Keratinocyte (primary cell): ENCODE measurements around the gene ZNF333. TPM values are rescaled to one million over a fixed set of nuclear protein-coding genes. Genes with fewer than 3 reads are reported as not detected.

Experiments
- DNase-seq: peaks from one replicate; pipeline ENCODE4 v3.0.0-alpha.2; 2011; ENCODE audit warnings: low read depth, missing footprints, low spot score
- FAIRE-seq: peaks from 2 replicates; lab custom pipeline; 2011; peaks lifted over from hg19 to GRCh38; lab: Jason Lieb, UNC
- H2AFZ ChIP-seq: 2 replicates; pipeline ENCODE4 v1.6.0; 2012; ENCODE audit warnings: low read length, control low read depth, inconsistent platforms; ENCODE audit not compliant: control insufficient read depth
- H3K27ac ChIP-seq: 2 replicates; pipeline ENCODE4 v1.5.1; 2011; ENCODE audit warnings: low read length; ENCODE audit not compliant: control insufficient read depth, insufficient read depth
- H3K27me3 ChIP-seq: 3 replicates; pipeline ENCODE4 v1.6.0; 2011; ENCODE audit warnings: low read length; ENCODE audit not compliant: control insufficient read depth, insufficient read depth; ENCODE audit errors: extremely low read depth
- H3K36me3 ChIP-seq, 2 experiments: 2 replicates in 1 of 2; 3 replicates in 1 of 2; pipeline ENCODE4 v1.5.1; 2011; ENCODE audit warnings: low read length in 2 of 2, mild to moderate bottlenecking in 1 of 2; ENCODE audit not compliant: control insufficient read depth in 2 of 2, insufficient read depth in 2 of 2; ENCODE audit errors: extremely low read depth in 1 of 2
- H3K4me1 ChIP-seq: 3 replicates; pipeline ENCODE4 v1.5.1; 2011; ENCODE audit warnings: low read length; ENCODE audit not compliant: control insufficient read depth, insufficient read depth; ENCODE audit errors: extremely low read depth
- H3K4me2 ChIP-seq: 3 replicates; pipeline ENCODE4 v1.6.0; 2011; ENCODE audit warnings: low read depth, low read length; ENCODE audit not compliant: control insufficient read depth, insufficient read depth; ENCODE audit errors: extremely low read depth
- H3K4me3 ChIP-seq, 3 experiments: fragments of 200-600 bp in 1 of 3; sonication (generic) in 1 of 3; 2 replicates in 2 of 3; 3 replicates in 1 of 3; pipeline ENCODE4 v1.5.1; 2011 to 2016; ENCODE audit warnings: low read length in 3 of 3, mild to moderate bottlenecking in 3 of 3, control low read depth in 2 of 3, inconsistent platforms in 1 of 3, low read depth in 1 of 3, mixed read lengths in 1 of 3, mixed run types in 1 of 3, moderate library complexity in 1 of 3; ENCODE audit not compliant: control insufficient read depth in 2 of 3, insufficient read depth in 2 of 3; ENCODE audit errors: extremely low read depth in 1 of 3
- H3K79me2 ChIP-seq: 2 replicates; pipeline ENCODE4 v1.6.0; 2012; ENCODE audit warnings: low read length; ENCODE audit not compliant: control insufficient read depth, insufficient read depth
- H3K9ac ChIP-seq: 3 replicates; pipeline ENCODE4 v1.6.0; 2011; ENCODE audit warnings: low read length; ENCODE audit not compliant: control insufficient read depth, insufficient read depth; ENCODE audit errors: extremely low read depth
- H3K9me1 ChIP-seq: 3 replicates; pipeline ENCODE4 v1.6.0; 2011; ENCODE audit warnings: low read length; ENCODE audit not compliant: control insufficient read depth, insufficient read depth; ENCODE audit errors: extremely low read depth
- H3K9me3 ChIP-seq: 2 replicates; pipeline ENCODE4 v1.5.1; 2012; ENCODE audit warnings: low read depth, low read length; ENCODE audit not compliant: control insufficient read depth
- H4K20me1 ChIP-seq: 3 replicates; pipeline ENCODE4 v1.6.0; 2011; ENCODE audit warnings: low read length; ENCODE audit not compliant: control insufficient read depth, insufficient read depth; ENCODE audit errors: extremely low read depth
- CTCF ChIP-seq, 3 experiments: IDR thresholded peaks in 1 of 3; conservative IDR thresholded peaks in 1 of 3; optimal IDR thresholded peaks in 1 of 3; 2 replicates in 2 of 3; 3 replicates in 1 of 3; pipeline versions ENCODE3 to v1.5.1; 2011; ENCODE audit warnings: low read length in 3 of 3, mild to moderate bottlenecking in 3 of 3, moderate library complexity in 2 of 3, control low read depth in 1 of 3, inconsistent platforms in 1 of 3; ENCODE audit not compliant: insufficient read depth in 2 of 3; ENCODE audit errors: extremely low read depth in 1 of 3
- EZH2 ChIP-seq: IDR thresholded peaks from one replicate; pipeline ENCODE4 v1.6.1; 2012; ENCODE audit warnings: inconsistent platforms, mild to moderate bottlenecking, low read length, moderate library complexity
- dilution Hi-C: fragments of 300-500 bp; cut with MboI; formaldehyde crosslinking; loops from one replicate; pipeline ENCODE4 v1.7.0; 2020; ENCODE audit warnings: low sequenced_read_pairs; ENCODE audit not compliant: extremely low pct_ligation_motif_present
- polyA minus RNA-seq, 3 experiments: library from RNA; depleted of rRNA, polyadenylated mRNA; stranded (reverse); fragments of >200 nt; gene quantifications; 1 replicate in 1 of 3; 2 replicates in 1 of 3; 3 replicates in 1 of 3; pipeline ENCODE4 v1.2.3, GENCODE V29; 2011
- polyA plus RNA-seq, 5 experiments: library from polyadenylated mRNA; depleted of rRNA in 3 of 5; stranded (reverse) in 3 of 5; stranded (forward) in 1 of 5; unstranded in 1 of 5; fragments of >200 nt; gene quantifications; 1 replicate in 1 of 5; 2 replicates in 3 of 5; 3 replicates in 1 of 5; pipeline versions ENCODE4 v1.2.1 to v1.2.3, GENCODE V29; 2011 to 2012; ENCODE audit warnings: missing spikeins in 2 of 5, low read depth in 1 of 5, low replicate concordance in 1 of 5

ZNF333 gene
- polyA plus RNA-seq (2.1 to 4.2 TPM (median 3.6 TPM) in 3 replicates), polyA minus RNA-seq (1.7 to 3.8 TPM (median 3.1 TPM) in 3 replicates)
- polyA plus RNA-seq (2011; ENCODE audit: low read depth): 2.2 TPM
- 1.2 and 1.5 TPM in 2 replicates for polyA plus RNA-seq (2011; cell fraction: cytosol; rRNA removed)
- 8.0 and 9.5 TPM in 2 replicates for polyA plus RNA-seq (2011; cell fraction: nucleus; rRNA removed)
- 1.9 and 3.8 TPM in 2 replicates for polyA plus RNA-seq (2012; ENCODE audit: low replicate concordance)
- polyA minus RNA-seq (2011; cell fraction: cytosol; rRNA and poly(A)+ RNA removed): 1.5 TPM
- 3.5 and 4.4 TPM in 2 replicates for polyA minus RNA-seq (2011; cell fraction: nucleus; rRNA and poly(A)+ RNA removed)

- H3K36me3 ChIP-seq: no peaks in the 10 kb centered on the region
- peak within 1 kb of the TSS; percentile 84 for H3K27ac ChIP-seq
- TF ChIP-seq CTCF (optimal IDR thresholded peaks at IDR 0.05 in 1 of 3, IDR thresholded peaks at IDR 0.05 in 1 of 3, conservative IDR thresholded peaks at IDR 0.05 in 1 of 3; ENCODE audit: extremely low read depth in 1 of 3, insufficient read depth in 2 of 3, low read length in 3 of 3) (no peak), EZH2 (no peak)
- no peaks in the 10 kb centered on the region for H3K9me1 ChIP-seq
- H3K4me1 ChIP-seq: peaks cover 2% of the 10 kb centered on the region
- no peaks in the 10 kb centered on the region for H4K20me1 ChIP-seq
- H3K4me3 ChIP-seq: peak within 1 kb of the TSS; percentile 72 to 82 (median 72)
- DNase-seq: peak; percentile 61
- no peaks in the 10 kb centered on the region for H3K9me3 ChIP-seq
- peak within 1 kb of the TSS; percentile 78 for H3K9ac ChIP-seq
- no peak for FAIRE-seq
- no peaks in the 10 kb centered on the region for H3K27me3 ChIP-seq
- peak within 1 kb of the TSS; percentile 78 for H2AFZ ChIP-seq
- peak within 1 kb of the TSS; percentile 93 for H3K4me2 ChIP-seq
- no peaks in the 10 kb centered on the region for H3K79me2 ChIP-seq
- dilution Hi-C loops: no loop called here
These were observed at the start of gene ZNF333 for GRCh38 chr19:14689598-14690503. Gene ZNF333, plus strand, starts transcription at chr19:14690048. Its CDS starts 3,444 bp downstream, at chr19:14693492.

GRCh38 chr19:14648506-14648905 is 41.3 kb upstream of the ZNF333 start:
- no peak overlapping the region for H3K4me2 ChIP-seq
- DNase-seq: no peak
- dilution Hi-C loops: no loop called here
- no peaks in the 10 kb centered on the region for H3K9me3 ChIP-seq
- H3K79me2 ChIP-seq: no peaks in the 10 kb centered on the region
- no peaks in the 10 kb centered on the region for H3K9me1 ChIP-seq
- no peaks in the 10 kb centered on the region for H3K27me3 ChIP-seq
- no peaks in the 10 kb centered on the region for H3K36me3 ChIP-seq
- H4K20me1 ChIP-seq: no peaks in the 10 kb centered on the region
- no peak for FAIRE-seq
- no peak overlapping the region for H3K4me3 ChIP-seq
- TF ChIP-seq CTCF (optimal IDR thresholded peaks at IDR 0.05 in 1 of 3, IDR thresholded peaks at IDR 0.05 in 1 of 3, conservative IDR thresholded peaks at IDR 0.05 in 1 of 3; ENCODE audit: extremely low read depth in 1 of 3, insufficient read depth in 2 of 3, low read length in 3 of 3): no peak
- TF ChIP-seq EZH2: no peak
- H2AFZ ChIP-seq: no peak overlapping the region
- H3K27ac ChIP-seq: no peak overlapping the region
- no peak overlapping the region for H3K9ac ChIP-seq
- no peaks in the 10 kb centered on the region for H3K4me1 ChIP-seq
